IMR-90 (cell line): ENCODE results near the gene HTR3C.

ENCODE experiments used
- BHLHE40 ChIP-seq: fragments of 150-350 bp; IDR thresholded peaks from 2 replicates; pipeline ENCODE4 v1.6.1; 2016; ENCODE audit warnings: mild to moderate bottlenecking, low read depth, low read length
- CEBPB ChIP-seq: IDR thresholded peaks from 2 replicates; pipeline ENCODE4 v1.6.1; 2012; ENCODE audit warnings: low read depth, low read length, improper control_type of control experiment
- CHD1 ChIP-seq: IDR thresholded peaks from 2 replicates; pipeline ENCODE4 v1.6.1; 2012; ENCODE audit warnings: low read depth, low read length, improper control_type of control experiment
- FOS ChIP-seq: fragments of 150-350 bp; IDR thresholded peaks from 2 replicates; pipeline ENCODE4 v1.6.1; 2016; ENCODE audit warnings: low read depth, low read length
- MAFK ChIP-seq: IDR thresholded peaks from 2 replicates; pipeline ENCODE4 v1.6.1; 2012; ENCODE audit warnings: low read depth, low read length, improper control_type of control experiment
- MAZ ChIP-seq: IDR thresholded peaks from 2 replicates; pipeline ENCODE4 v1.6.1; 2012; ENCODE audit warnings: low read depth, mild to moderate bottlenecking, low read length, improper control_type of control experiment, moderate library complexity, borderline replicate concordance
- MXI1 ChIP-seq: IDR thresholded peaks from 2 replicates; pipeline ENCODE4 v1.6.1; 2012; ENCODE audit warnings: low read depth, mild to moderate bottlenecking, low read length, moderate library complexity, borderline replicate concordance
- NFE2L2 ChIP-seq: fragments of 150-350 bp; IDR thresholded peaks from 2 replicates; pipeline ENCODE4 v1.6.1; 2016; ENCODE audit warnings: low read depth, mild to moderate bottlenecking, low read length
- POLR2A ChIP-seq: IDR thresholded peaks from 2 replicates; pipeline ENCODE4 v1.6.1; 2012; ENCODE audit warnings: mild to moderate bottlenecking, low read depth, low read length
- RAD21 ChIP-seq: IDR thresholded peaks from 2 replicates; pipeline ENCODE4 v1.6.1; 2012; ENCODE audit warnings: low read length, improper control_type of control experiment
- RFX5 ChIP-seq: IDR thresholded peaks from 2 replicates; pipeline ENCODE4 v1.8.0; 2012; ENCODE audit warnings: low read depth, mild to moderate bottlenecking, low read length, moderate library complexity
- SMC3 ChIP-seq: fragments of 150-350 bp; IDR thresholded peaks from 2 replicates; pipeline ENCODE4 v1.6.1; 2016; ENCODE audit warnings: low read depth, mild to moderate bottlenecking, antibody characterized with exemption, low read length, moderate library complexity
- TF ChIP-seq, protein P1 (sequence below): conservative IDR thresholded peaks from 2 replicates; pipeline ENCODE4 v1.5.1; 2012; ENCODE audit warnings: mild to moderate bottlenecking, low read depth, low read length, improper control_type of control experiment
- TF ChIP-seq, protein P2 (sequence below): fragments of 150-350 bp; IDR thresholded peaks from 2 replicates; pipeline ENCODE4 v1.6.1; 2017; ENCODE audit warnings: mild to moderate bottlenecking, antibody characterized with exemption, low read length, low read depth

DNA sequence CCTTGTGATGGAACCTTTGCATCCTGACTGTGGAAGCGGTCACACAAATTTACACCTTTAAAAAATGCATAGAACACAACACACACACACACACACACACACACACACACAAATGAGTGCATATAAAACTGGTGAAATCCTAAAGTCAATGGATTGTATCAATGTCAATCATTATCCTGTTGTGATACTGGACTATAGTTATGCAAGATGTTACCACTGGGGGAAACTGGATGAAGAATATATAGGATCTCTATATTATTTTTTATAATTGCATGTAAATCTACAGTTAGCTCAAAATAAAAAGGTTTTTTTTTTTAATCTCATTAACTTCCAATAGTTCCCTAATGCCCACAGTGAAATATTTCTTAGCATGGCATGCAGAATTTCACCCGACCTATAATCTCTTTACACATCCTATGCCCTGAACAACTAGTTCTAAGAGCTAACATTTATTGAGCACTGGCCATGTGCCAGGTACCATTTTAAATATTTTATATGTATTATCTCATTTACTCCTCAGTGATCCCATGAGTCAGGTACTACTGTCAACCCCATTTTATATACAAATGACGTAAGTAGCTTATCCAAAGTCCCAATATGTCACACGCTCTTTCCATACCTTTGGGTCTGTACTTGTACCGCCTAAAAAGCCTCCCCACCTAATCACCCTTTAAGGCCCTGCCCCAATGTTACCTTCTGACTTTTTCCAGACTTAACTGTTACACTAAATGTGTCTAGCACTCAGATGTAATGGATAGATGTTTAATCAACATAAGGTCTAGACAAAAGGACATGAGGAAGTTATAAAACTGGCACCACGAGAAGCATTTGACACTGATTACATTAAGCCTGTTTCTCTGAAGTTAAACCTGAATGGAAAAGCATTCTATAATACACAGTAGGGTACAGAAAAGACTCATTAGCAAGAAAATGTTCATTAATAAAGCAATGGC is 40.6 kb upstream of the HTR3C start:
- TF ChIP-seq, protein P1, sequence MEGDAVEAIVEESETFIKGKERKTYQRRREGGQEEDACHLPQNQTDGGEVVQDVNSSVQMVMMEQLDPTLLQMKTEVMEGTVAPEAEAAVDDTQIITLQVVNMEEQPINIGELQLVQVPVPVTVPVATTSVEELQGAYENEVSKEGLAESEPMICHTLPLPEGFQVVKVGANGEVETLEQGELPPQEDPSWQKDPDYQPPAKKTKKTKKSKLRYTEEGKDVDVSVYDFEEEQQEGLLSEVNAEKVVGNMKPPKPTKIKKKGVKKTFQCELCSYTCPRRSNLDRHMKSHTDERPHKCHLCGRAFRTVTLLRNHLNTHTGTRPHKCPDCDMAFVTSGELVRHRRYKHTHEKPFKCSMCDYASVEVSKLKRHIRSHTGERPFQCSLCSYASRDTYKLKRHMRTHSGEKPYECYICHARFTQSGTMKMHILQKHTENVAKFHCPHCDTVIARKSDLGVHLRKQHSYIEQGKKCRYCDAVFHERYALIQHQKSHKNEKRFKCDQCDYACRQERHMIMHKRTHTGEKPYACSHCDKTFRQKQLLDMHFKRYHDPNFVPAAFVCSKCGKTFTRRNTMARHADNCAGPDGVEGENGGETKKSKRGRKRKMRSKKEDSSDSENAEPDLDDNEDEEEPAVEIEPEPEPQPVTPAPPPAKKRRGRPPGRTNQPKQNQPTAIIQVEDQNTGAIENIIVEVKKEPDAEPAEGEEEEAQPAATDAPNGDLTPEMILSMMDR: no peak
- TF ChIP-seq RFX5 (no peak), POLR2A (no peak), CHD1 (no peak), CEBPB (no peak), NFE2L2 (no peak), MAFK (no peak), SMC3 (no peak), RAD21 (no peak), MAZ (no peak), BHLHE40 (no peak), MXI1 (no peak), FOS (no peak)
- TF ChIP-seq, protein P2, sequence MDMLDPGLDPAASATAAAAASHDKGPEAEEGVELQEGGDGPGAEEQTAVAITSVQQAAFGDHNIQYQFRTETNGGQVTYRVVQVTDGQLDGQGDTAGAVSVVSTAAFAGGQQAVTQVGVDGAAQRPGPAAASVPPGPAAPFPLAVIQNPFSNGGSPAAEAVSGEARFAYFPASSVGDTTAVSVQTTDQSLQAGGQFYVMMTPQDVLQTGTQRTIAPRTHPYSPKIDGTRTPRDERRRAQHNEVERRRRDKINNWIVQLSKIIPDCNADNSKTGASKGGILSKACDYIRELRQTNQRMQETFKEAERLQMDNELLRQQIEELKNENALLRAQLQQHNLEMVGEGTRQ: no peak
